AG09309 (cell line): Measurements from ENCODE around the gene ANKEF1.

Experiments
- DNase-seq: peaks from one replicate; pipeline ENCODE4 v3.0.0-alpha.2; 2010; ENCODE audit warnings: low read depth
- H3K4me3 ChIP-seq: 2 replicates; pipeline ENCODE4 v1.5.1; 2011; ENCODE audit warnings: mild to moderate bottlenecking, low read depth, low read length, moderate library complexity; ENCODE audit not compliant: control insufficient read depth
- CTCF ChIP-seq: IDR thresholded peaks from 2 replicates; pipeline ENCODE4 v1.5.1; 2011; ENCODE audit warnings: mild to moderate bottlenecking, low read depth, low read length, inconsistent platforms; ENCODE audit not compliant: insufficient read depth, control insufficient read depth; ENCODE audit errors: missing control alignments

ANKEF1 gene

GRCh38 chr20:10034717-10035571 is at the start of gene ANKEF1:
Gene ANKEF1, plus strand, starts transcription at chr20:10034987. Its CDS starts 3,315 bp downstream, at chr20:10038302.
- TF ChIP-seq CTCF = no peak
- no peak for DNase-seq
- H3K4me3 ChIP-seq = peak within 1 kb of the TSS; percentile 47

GRCh38 chr20:9985281-9985680 is 49.5 kb upstream of the ANKEF1 start:
- H3K4me3 ChIP-seq = no peak overlapping the region
- TF ChIP-seq CTCF = no peak
- no peak for DNase-seq

- no peak for DNase-seq
- TF ChIP-seq CTCF = no peak
- no peak overlapping the region for H3K4me3 ChIP-seq
Observed at GRCh38 chr20:9985773-9986172, 49.0 kb upstream of the ANKEF1 start.

- peak; percentile 5 for DNase-seq
- no peak for TF ChIP-seq CTCF
- no peak overlapping the region for H3K4me3 ChIP-seq
Observed at GRCh38 chr20:9989066-9989724, 45.6 kb upstream of the ANKEF1 start.

GRCh38 chr20:9993137-9993536 is 41.6 kb upstream of the ANKEF1 start:
- no peak for TF ChIP-seq CTCF
- DNase-seq = no peak
- H3K4me3 ChIP-seq = no peak overlapping the region

- no peak for DNase-seq
- TF ChIP-seq CTCF = no peak
- no peak overlapping the region for H3K4me3 ChIP-seq
Observed at GRCh38 chr20:9994676-9995075, 40.1 kb upstream of the ANKEF1 start.
